ENCODE data around the gene ALG3. TPM values are rescaled to one million over a fixed set of nuclear protein-coding genes. Genes with fewer than 3 reads are reported as not detected.

The ALG3 gene
- total RNA-seq, 1 donor from 2014 or later = 78.1 TPM

GRCh38 chr3:184193991-184194539 lies 54.7 kb downstream of the ALG3 start:
- no peak overlapping the region for H3K4me3 ChIP-seq (ENCODE audit: low read depth, low read length)
- TF ChIP-seq CTCF (conservative IDR thresholded peaks at IDR 0.05; ENCODE audit: low read depth, low read length) = no peak
- DNase-seq (ENCODE audit: low read depth) = no peak

- no peak for DNase-seq (ENCODE audit: low read depth)
- no peak overlapping the region for H3K4me3 ChIP-seq (ENCODE audit: low read depth, low read length)
- TF ChIP-seq CTCF (conservative IDR thresholded peaks at IDR 0.05; ENCODE audit: low read depth, low read length) = no peak
Observed at GRCh38 chr3:184192889-184193288, 55.9 kb downstream of the ALG3 start.

Other genes with a start within 250 kb of the ALG3 start
- gene ABCC5, start 231.1 kb downstream of the ALG3 start, total RNA-seq = 7.3 and 15.2 TPM in 2 replicates
- gene HTR3D, start 217.2 kb downstream of the ALG3 start, total RNA-seq = not detected in 2 replicates
- not detected in 2 replicates for gene HTR3C, start 195.9 kb downstream of the ALG3 start, total RNA-seq
- not detected in 2 replicates for gene HTR3E, start 151.9 kb downstream of the ALG3 start, total RNA-seq
- gene EIF2B5, start 113.6 kb downstream of the ALG3 start, total RNA-seq = 26.3 and 39.2 TPM in 2 replicates
- gene DVL3, start 93.6 kb downstream of the ALG3 start, total RNA-seq = 33.5 and 38.2 TPM in 2 replicates
- gene AP2M1, start 74.1 kb downstream of the ALG3 start, total RNA-seq = 274 and 363 TPM in 2 replicates
- 35.1 and 51.1 TPM in 2 replicates for gene ABCF3, start 62.8 kb downstream of the ALG3 start, total RNA-seq
- gene VWA5B2, start 19.4 kb downstream of the ALG3 start, total RNA-seq = not detected in 2 replicates
- gene EEF1AKMT4, start 710 bp upstream of the ALG3 start, total RNA-seq = 6.2 and 6.6 TPM in 2 replicates
- gene CAMK2N2, start 12.6 kb upstream of the ALG3 start, total RNA-seq = 0.22 and 0.35 TPM in 2 replicates
- not detected in 2 replicates for gene ECE2, start 27.1 kb upstream of the ALG3 start, total RNA-seq
- 506 and 1,067 TPM in 2 replicates for gene PSMD2, start 50.3 kb upstream of the ALG3 start, total RNA-seq
- 313 and 519 TPM in 2 replicates for gene EIF4G1, start 65.6 kb upstream of the ALG3 start, total RNA-seq
- 21.3 and 22.7 TPM in 2 replicates for gene FAM131A, start 88.6 kb upstream of the ALG3 start, total RNA-seq
- 4.2 and 5.2 TPM in 2 replicates for gene CLCN2, start 112.6 kb upstream of the ALG3 start, total RNA-seq
- gene POLR2H, start 112.7 kb upstream of the ALG3 start, total RNA-seq = 123 and 182 TPM in 2 replicates
- gene THPO, start 129.2 kb upstream of the ALG3 start, total RNA-seq = not detected in 2 replicates
- gene CHRD, start 131.1 kb upstream of the ALG3 start, total RNA-seq = not detected in 2 replicates

Measured in epithelial cell of proximal tubule (primary cell).